GM18517 (cell line): Measurements from ENCODE around the gene OR4C45.
"Not testable (repeated sequence)": the region's sequence is repeated elsewhere in the genome, so short reads cannot be mapped to it uniquely, and the experiment has no call there.

ENCODE experiments used
- ATAC-seq: cut with Tn5 transposase; IDR thresholded peaks from one replicate; pipeline ENCODE4 v1.9.1; 2021; ENCODE audit warnings: mild to moderate bottlenecking, moderate library complexity; ENCODE audit not compliant: unreplicated experiment

OR4C45 gene

GRCh38 chr11:50032574-50032973 is at the start of gene OR4C45:
Gene OR4C45 (plus strand): TSS chr11:50032874.
- no peak for ATAC-seq

GRCh38 chr11:49995565-49995964 is 37.1 kb upstream of the OR4C45 start:
- ATAC-seq = no peak

- ATAC-seq = no peak
These were observed 2.5 kb upstream of the OR4C45 start for GRCh38 chr11:50030193-50030592.

GRCh38 chr11:50036239-50036638 is 3.6 kb downstream of the OR4C45 start:
- not testable (repeated sequence) for ATAC-seq

GRCh38 chr11:50037251-50037650 is 4.6 kb downstream of the OR4C45 start:
- ATAC-seq = no peak

- no peak for ATAC-seq
These were observed 12.0 kb downstream of the OR4C45 start for GRCh38 chr11:50044647-50045046.

- not testable (repeated sequence) for ATAC-seq
These were observed 30.4 kb downstream of the OR4C45 start for GRCh38 chr11:50063056-50063455.

GRCh38 chr11:50070389-50070788 is 37.7 kb downstream of the OR4C45 start:
- no peak for ATAC-seq

GRCh38 chr11:50071584-50072225 is 39.0 kb downstream of the OR4C45 start:
- ATAC-seq = no peak

GRCh38 chr11:50072226-50073112 is 39.8 kb downstream of the OR4C45 start:
- no peak for ATAC-seq

GRCh38 chr11:50073113-50074105 is 40.7 kb downstream of the OR4C45 start:
- no peak for ATAC-seq

- no peak for ATAC-seq
These were observed 41.5 kb downstream of the OR4C45 start for GRCh38 chr11:50074161-50074560.

- ATAC-seq = no peak
These were observed 43.2 kb downstream of the OR4C45 start for GRCh38 chr11:50075856-50076255.

- no peak for ATAC-seq
These were observed 44.9 kb downstream of the OR4C45 start for GRCh38 chr11:50077526-50077925.

GRCh38 chr11:50078001-50078400 is 45.3 kb downstream of the OR4C45 start:
- ATAC-seq = no peak

- not testable (repeated sequence) for ATAC-seq
These were observed 46.3 kb downstream of the OR4C45 start for GRCh38 chr11:50078946-50079345.

GRCh38 chr11:50080256-50080655 is 47.6 kb downstream of the OR4C45 start:
- no peak for ATAC-seq
